Stimulated activated naive CD8-positive, alpha-beta T cell treated with anti-CD3 and anti-CD28 coated beads, Interleukin-15, Interleukin-2, amounts not matched to agents 100 ng/mL and 50 ng/mL, for 24 hours (primary cell): Measurements from ENCODE around the gene KLF13.

Experiments
- H3K27ac Mint-ChIP-seq: one replicate; pipeline ENCODE4 v1.8.0; 2021; ENCODE audit warnings: mild to moderate bottlenecking, mixed read lengths
- H3K27me3 Mint-ChIP-seq: one replicate; pipeline ENCODE4 v1.8.0; 2021; ENCODE audit warnings: mixed read lengths
- H3K36me3 Mint-ChIP-seq: one replicate; pipeline ENCODE4 v1.8.0; 2021; ENCODE audit warnings: low read depth, mixed read lengths
- H3K4me1 Mint-ChIP-seq: one replicate; pipeline ENCODE4 v1.8.0; 2021; ENCODE audit warnings: low read depth, mixed read lengths
- H3K4me3 Mint-ChIP-seq: one replicate; pipeline ENCODE4 v1.8.0; 2021; ENCODE audit warnings: mild to moderate bottlenecking, mixed read lengths
- H3K9me3 Mint-ChIP-seq: one replicate; pipeline ENCODE4 v1.8.0; 2021; ENCODE audit warnings: mixed read lengths

Gene KLF13

DNA sequence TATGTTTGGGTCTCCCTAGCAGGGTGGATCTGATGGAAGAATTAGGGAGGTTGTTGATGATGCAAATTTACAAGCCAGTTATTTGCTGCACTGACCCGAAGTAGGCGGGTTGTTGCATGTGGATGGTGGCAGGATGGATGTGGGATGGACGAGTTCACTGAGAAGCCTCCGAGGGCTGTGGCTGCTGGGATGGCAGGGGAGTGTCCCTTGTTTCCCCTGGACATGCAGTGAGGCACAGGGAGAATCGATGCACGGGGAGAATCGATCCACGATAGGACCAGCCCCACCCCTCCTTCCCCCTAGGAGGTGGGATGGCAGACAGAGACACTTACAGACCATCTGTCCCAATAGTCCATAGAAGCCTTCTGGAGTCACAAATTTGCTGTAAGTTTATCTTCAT is 31.0 kb upstream of the KLF13 start:
- H3K27me3 Mint-ChIP-seq: peaks cover 12% of the 10 kb centered on the region
- no peaks in the 10 kb centered on the region for H3K4me1 Mint-ChIP-seq
- H3K27ac Mint-ChIP-seq: no peak overlapping the region
- no peak overlapping the region for H3K4me3 Mint-ChIP-seq
- no peaks in the 10 kb centered on the region for H3K36me3 Mint-ChIP-seq
- H3K9me3 Mint-ChIP-seq: no peaks in the 10 kb centered on the region

DNA sequence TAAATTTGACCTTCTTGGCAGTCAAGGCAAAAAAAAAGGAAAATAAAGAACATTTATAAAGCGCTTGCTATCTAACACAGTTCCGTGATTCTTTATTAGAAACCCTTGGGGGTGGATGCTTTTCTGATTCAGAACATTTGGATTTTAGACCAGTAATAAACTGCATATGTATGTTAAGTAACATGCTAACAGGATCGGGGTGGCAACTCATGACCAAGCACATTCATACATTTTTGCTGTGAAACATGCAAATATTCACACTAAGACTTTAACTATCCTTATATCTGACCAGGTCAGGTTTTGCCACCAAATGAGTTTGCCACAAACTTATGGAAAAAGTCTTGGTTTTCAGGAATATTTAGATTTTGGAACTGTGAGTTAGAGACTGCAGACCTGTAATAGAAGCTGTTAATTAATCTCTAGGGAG is 30.4 kb upstream of the KLF13 start:
- H3K27ac Mint-ChIP-seq: no peak overlapping the region
- peaks cover 8% of the 10 kb centered on the region for H3K27me3 Mint-ChIP-seq
- H3K4me3 Mint-ChIP-seq: no peak overlapping the region
- H3K9me3 Mint-ChIP-seq: no peaks in the 10 kb centered on the region
- H3K36me3 Mint-ChIP-seq: no peaks in the 10 kb centered on the region
- no peaks in the 10 kb centered on the region for H3K4me1 Mint-ChIP-seq

DNA sequence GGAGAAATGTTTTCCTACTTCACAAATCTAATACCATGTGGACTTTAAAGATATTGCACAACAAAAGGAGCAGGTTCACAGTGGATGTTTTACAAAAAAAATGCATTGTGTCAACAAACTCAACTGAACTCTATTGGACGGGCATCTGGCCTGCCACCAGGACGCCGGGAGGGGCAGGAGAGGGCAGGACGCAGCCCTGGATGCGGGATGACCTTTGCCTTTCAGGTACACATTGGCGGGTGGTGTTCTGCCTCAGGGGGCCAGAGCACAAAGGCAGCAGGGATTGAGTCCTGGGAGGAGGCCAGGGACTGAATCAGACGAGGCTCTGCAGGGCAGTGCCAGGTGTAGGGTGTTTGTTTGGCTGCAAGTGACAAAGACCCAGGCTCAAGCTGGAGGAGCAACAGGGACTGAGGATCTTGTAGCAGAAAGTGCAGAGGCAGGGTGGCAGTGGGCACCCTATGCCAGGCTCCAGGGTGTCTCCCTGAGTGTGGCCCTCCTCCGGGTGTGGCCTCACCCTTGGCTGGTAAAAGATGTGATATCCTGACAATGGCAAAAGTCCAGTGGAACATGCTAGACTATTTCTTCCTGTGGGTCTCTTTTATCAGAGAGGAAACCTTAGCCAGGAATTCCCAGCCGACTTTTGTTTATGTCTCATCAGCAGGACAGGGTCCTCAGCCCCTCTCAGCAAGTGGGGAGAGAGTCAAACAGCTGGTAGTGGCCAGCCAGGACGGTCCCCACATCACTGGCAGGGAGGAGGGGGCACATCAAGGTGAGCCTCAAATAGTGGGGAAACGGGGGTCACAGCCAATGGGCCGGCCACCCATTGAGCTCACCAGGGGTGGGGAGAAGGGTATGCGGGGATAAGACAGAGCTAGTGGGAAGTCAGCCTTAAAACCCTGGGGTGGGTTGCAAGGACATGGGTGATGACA is 29.7 kb upstream of the KLF13 start:
- Mint-ChIP-seq H3K9me3 (no peaks in the 10 kb centered on the region), H3K36me3 (no peaks in the 10 kb centered on the region), H3K4me1 (peaks cover under 1% of the 10 kb centered on the region), H3K27ac (no peak overlapping the region), H3K27me3 (peaks cover 8% of the 10 kb centered on the region), H3K4me3 (no peak overlapping the region)

DNA sequence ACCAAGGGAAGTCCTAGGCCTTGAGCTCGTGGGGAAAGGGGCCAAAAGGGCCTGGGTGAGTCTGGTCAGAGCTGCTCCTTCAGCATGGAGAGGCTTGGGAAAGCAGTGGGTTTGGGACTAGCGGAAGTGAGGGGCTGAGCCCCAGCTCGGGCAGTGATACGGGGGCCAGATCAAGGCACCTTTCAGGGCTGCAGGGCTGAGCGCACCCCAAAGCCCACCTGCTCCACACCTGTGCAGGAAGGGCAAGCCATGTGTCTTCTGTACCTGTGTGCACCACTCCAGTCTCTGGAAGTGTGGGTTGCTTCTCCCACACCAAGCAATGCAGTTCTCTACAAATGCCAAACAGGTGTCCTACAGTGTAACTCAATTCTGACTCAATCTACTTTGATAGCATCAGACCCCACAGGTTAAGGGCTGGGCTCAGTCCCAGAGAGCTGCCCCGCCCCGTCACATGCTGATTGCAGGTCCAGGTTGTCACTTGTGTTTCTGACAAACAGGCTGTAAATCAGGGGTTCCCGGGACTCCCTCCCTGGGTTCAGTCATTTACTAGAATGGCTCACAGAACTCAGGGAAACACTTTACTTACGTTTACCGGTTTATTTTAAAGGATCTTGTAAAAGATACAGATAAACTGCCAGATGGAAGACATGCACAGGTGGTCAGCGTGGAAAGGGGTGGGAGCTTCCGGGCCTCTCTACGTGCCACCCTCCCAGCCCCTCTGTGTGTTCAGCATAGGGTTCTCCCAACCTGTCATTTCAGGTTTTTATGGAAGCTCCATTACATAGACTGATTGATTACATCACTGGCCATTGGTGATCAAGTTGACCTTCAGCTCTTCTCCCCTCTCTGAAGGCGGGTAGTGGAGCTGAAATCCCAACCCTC is 28.8 kb upstream of the KLF13 start:
- Mint-ChIP-seq H3K36me3 (no peaks in the 10 kb centered on the region), H3K27me3 (peaks cover 8% of the 10 kb centered on the region), H3K4me1 (peaks cover 8% of the 10 kb centered on the region), H3K4me3 (no peak overlapping the region), H3K9me3 (no peaks in the 10 kb centered on the region), H3K27ac (no peak overlapping the region)

DNA sequence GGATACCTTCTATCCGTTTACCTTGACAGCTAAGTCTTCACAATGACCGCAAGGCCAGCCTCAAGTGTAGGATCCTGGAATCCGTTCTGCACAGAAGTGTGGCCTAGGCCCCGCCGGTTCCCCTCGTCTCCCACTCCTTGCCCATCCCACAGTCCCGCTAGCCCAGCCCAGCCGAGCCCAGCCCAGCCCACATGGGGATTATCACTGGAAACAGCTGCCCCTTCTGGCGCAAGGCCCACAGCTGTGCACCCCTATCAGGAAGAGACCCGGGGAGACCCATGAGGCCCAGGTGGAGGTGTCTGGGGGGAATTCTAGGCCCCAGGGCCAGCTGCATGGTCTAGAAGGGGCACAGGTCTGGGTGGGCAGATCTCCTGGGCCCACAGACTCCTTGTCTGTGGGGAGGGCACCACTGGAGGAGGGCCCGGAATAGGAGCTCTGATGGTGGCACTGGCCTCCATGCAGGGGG is 27.9 kb upstream of the KLF13 start:
- no peaks in the 10 kb centered on the region for H3K9me3 Mint-ChIP-seq
- peaks cover 4% of the 10 kb centered on the region for H3K27me3 Mint-ChIP-seq
- no peak overlapping the region for H3K4me3 Mint-ChIP-seq
- no peaks in the 10 kb centered on the region for H3K36me3 Mint-ChIP-seq
- H3K27ac Mint-ChIP-seq: no peak overlapping the region
- H3K4me1 Mint-ChIP-seq: peaks cover 17% of the 10 kb centered on the region

DNA sequence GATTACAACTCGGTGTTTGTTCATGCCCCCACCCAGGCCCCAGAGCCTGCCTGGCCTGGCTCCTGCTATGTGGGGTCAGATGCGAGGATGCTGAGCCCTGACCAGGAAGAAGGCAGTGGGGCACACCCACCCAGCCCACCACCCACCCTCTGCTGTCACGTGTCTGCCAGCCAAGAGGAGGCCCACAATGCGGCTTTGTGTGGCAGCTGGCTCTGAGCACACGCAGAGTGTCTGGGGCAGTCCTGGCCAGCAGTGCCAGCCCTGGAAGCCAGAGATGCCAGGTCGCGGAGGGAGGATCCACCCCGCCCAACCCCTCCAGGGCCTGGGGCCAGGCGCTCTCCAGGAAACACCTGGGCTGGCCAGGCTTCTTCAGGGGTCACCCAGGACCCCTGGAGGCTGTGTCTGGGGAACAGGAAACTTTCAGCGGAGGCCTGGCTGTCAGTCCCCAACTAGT is 26.4 kb upstream of the KLF13 start:
- H3K36me3 Mint-ChIP-seq: no peaks in the 10 kb centered on the region
- no peak overlapping the region for H3K4me3 Mint-ChIP-seq
- no peaks in the 10 kb centered on the region for H3K9me3 Mint-ChIP-seq
- peaks cover 4% of the 10 kb centered on the region for H3K27me3 Mint-ChIP-seq
- H3K4me1 Mint-ChIP-seq: peaks cover 17% of the 10 kb centered on the region
- H3K27ac Mint-ChIP-seq: no peak overlapping the region

DNA sequence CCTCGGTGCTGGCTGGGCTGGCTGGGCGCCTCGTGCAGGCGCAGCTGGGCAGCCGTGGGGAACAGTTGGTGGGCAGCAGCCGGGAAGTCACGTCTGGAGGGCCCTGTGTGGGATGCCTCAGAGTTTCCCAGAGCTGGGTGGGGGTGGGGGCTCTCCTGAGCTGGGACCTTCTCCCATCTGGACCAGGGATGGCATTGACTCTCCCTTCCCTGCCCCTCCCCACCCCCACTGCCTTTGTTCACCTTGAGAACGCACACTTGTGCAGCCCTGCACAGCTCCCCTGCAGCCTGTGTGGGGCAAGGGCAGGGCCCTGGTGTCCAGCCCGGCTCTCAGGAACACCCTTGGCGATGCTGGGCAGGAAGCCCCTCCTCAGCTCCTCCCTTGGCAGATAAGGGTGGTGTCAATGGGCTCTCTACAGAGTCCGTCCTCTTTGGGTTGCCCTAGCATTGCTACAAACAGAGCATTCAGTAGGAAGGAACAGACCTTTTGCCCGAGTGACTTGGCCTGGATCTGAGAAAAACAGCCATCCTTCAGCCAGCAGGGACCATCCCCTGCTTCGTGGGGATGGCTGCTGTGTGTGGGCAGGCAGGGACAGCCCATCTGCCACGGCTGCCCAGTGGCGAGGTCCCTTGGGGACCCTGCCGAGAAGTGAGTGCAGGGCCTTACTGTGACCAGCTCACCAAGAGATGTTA is 25.5 kb upstream of the KLF13 start:
- Mint-ChIP-seq H3K27me3 (peaks cover 4% of the 10 kb centered on the region), H3K9me3 (no peaks in the 10 kb centered on the region), H3K36me3 (no peaks in the 10 kb centered on the region), H3K4me3 (no peak overlapping the region), H3K4me1 (peaks cover 21% of the 10 kb centered on the region), H3K27ac (no peak overlapping the region)

DNA sequence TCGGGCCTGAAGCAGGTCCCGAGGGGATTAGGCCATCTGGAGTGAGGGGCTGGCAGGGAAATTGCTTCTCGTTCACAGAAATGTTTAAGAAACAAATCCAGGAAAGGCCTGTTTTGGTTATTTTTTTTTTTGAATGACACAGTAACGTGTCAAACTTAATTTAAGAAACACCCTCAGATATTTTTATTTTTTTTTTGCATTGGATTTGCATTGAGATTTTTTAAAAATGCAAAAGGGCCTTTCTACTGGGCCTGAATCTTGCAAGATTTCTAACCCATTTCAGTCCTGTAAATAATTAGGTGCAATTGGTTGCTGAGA is 25.0 kb upstream of the KLF13 start:
- no peaks in the 10 kb centered on the region for H3K36me3 Mint-ChIP-seq
- H3K27ac Mint-ChIP-seq: no peak overlapping the region
- peaks cover under 1% of the 10 kb centered on the region for H3K27me3 Mint-ChIP-seq
- H3K4me1 Mint-ChIP-seq: peaks cover 21% of the 10 kb centered on the region
- H3K9me3 Mint-ChIP-seq: no peaks in the 10 kb centered on the region
- H3K4me3 Mint-ChIP-seq: no peak overlapping the region

DNA sequence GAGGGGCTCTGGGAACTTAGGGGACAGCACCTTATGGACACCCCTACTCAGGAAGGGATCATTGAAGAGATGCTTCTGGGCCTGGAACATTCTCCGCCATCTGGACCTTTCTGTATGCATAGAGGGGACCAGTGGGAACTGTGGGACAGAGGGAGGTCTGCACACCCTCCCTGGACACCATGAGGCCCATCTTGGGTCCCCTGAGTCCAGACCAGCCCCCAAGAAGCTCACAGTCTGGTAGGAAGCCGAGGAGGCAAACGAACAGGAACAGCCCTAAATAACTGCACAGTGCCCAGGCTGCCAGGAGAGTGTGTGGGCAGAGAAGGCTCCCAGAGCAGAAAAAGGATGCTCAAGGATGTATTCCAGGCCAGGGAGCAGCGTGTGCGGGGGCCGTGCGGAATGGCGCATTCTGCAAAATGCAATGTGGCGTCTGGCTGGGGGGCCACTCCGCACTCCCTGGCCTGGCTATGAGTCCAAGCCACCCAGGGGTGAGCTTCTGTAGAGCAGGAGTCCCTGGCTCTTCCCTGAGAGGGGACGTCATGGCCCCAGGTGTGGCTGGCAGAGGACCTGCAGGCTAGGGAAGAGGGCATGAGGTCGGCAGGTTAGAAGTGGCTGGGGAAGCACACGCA is 24.5 kb upstream of the KLF13 start:
- Mint-ChIP-seq H3K4me3 (no peak overlapping the region), H3K9me3 (no peaks in the 10 kb centered on the region), H3K27me3 (no peaks in the 10 kb centered on the region), H3K4me1 (peaks cover 21% of the 10 kb centered on the region), H3K27ac (no peak overlapping the region), H3K36me3 (no peaks in the 10 kb centered on the region)

DNA sequence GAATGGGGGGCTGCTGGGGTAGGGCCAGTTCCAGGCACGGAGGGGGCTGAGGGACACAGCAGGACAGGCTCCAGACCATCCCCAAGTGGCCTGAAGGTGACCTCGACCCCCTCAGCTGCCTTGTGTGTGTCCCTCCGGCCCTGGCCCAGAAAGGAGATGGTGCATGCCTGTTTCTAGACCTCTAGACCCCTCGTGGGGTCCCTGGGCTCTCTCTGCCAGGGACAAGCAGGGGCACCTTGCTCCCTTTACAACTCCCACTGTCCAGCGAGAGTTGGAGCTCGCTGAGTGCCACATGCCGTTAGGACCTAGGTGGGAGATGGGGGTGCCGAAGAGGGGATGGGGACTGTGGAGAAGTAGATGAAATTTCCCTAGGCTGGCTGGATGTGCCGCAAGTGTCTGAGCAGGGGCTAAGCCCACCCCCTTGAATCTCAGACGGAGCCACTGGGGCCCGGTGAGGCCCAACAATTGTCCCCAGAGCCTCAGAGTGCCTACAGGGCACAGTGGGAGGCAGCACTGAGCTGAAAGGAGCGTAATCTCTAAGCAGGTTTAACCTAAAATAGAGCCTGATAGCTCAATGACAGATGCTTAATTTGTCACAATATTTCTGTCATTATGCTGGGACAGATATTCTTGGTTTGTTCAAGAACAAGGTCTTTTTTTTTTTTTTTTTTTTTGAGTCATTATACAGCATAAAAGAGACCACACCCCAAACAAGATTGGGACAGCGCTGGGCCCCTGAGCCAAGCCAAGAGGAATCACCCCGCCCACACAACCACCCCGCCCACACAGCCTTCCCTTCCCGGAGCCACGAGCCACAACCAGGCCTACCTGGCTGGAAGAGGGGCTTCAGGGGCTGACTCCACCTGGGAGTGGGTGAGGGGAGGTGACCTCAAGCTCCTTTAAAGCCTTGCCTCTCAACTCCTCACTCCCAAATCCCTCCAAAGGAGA is 23.6 kb upstream of the KLF13 start:
- Mint-ChIP-seq H3K27ac (no peak overlapping the region), H3K9me3 (no peaks in the 10 kb centered on the region), H3K36me3 (no peaks in the 10 kb centered on the region), H3K4me1 (peaks cover 27% of the 10 kb centered on the region), H3K4me3 (no peak overlapping the region), H3K27me3 (no peaks in the 10 kb centered on the region)

DNA sequence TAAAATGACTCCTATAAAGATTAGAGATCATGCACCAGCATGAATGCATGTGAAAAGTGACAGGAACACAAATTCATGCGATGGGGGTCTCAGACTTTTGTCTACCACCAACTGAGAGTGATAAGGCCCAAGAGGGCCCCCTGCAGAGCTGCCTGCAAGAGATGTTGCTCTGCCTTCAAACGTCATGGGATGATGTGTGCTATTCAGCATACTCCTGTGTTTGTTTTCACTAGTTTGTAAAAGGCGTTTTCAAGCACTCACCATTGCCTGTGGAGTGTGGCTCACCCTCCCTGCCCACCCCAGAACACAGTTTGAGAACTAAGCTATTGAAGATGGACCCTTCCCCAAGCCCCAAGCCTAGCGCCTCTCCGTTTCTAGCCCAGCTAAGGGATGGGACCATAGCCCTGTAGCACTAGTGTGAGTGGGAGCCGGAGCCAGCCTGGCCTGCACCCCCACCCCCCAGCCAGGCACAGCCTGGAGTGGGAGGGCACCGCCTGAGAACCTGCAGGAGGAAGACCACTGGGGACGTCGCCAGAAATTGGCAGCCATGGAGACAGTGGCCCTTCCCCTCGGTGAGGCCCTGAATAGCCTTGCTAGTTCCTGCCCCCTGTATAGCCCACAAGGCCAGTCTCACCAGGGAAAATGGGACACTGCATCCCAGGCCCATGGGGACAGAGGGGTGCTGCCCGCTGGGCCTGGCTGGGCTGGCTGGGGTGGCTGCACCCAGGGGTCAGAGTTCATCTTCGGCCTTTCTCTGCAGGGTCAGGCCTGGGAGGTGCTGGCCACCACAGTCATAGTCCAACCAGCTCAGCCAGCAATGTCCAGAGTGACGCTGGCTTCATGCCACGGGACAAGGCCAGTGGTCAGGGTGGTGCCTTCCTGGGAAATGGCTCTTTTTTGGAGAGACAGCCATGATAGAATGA is 22.6 kb upstream of the KLF13 start:
- peaks cover 32% of the 10 kb centered on the region for H3K4me1 Mint-ChIP-seq
- no peaks in the 10 kb centered on the region for H3K27me3 Mint-ChIP-seq
- no peaks in the 10 kb centered on the region for H3K9me3 Mint-ChIP-seq
- no peak overlapping the region for H3K4me3 Mint-ChIP-seq
- no peaks in the 10 kb centered on the region for H3K36me3 Mint-ChIP-seq
- H3K27ac Mint-ChIP-seq: no peak overlapping the region

DNA sequence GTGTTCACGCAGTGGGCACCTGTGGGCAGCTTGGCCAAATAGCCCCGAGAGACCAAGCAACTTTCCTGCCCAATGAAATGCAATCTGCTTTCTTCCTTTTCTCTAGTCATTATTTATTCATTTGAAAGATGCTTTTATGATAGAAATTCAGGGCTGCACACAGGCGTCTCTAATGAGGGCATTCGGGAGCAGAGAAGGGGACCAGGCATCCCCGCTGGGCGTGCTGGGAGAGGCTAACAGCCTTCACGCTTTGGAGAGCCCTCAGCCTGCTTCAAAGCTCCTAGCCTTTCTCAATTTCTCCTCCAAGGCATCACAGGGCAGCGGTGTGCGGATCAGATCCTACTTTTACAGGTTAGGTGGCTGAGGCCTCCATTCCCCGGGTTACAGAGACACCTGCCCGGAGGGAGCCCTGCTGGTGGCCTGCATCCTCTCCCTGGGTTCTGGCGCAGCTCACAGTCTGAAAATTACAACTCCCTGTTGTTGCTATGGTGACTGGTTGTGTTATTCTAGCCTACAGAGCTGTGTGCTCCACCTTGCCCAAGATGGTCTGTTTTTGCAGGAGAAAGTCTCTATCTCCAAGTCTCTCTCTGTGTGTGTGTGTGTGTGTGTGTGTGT is 21.8 kb upstream of the KLF13 start:
- no peaks in the 10 kb centered on the region for H3K36me3 Mint-ChIP-seq
- no peaks in the 10 kb centered on the region for H3K27me3 Mint-ChIP-seq
- H3K27ac Mint-ChIP-seq: no peak overlapping the region
- peaks cover 37% of the 10 kb centered on the region for H3K4me1 Mint-ChIP-seq
- H3K9me3 Mint-ChIP-seq: no peaks in the 10 kb centered on the region
- no peak overlapping the region for H3K4me3 Mint-ChIP-seq
